SK-N-MC (cell line): ENCODE measurements around the gene CHSY3.

Source experiments
- EZH2 ChIP-seq: fragments of 200-600 bp; sonication (generic); IDR thresholded peaks from one replicate; pipeline ENCODE4 v1.6.1; 2017; ENCODE audit warnings: antibody characterized with exemption
- POLR2AphosphoS5 ChIP-seq: IDR thresholded peaks from 2 replicates; pipeline ENCODE4 v1.6.1; 2012; ENCODE audit warnings: mild to moderate bottlenecking, low read depth, low read length, borderline replicate concordance

GRCh38 chr5:130018641-130019040, 114.4 kb downstream of the CHSY3 start:
- no peak for TF ChIP-seq EZH2
- no peak for TF ChIP-seq POLR2AphosphoS5
